GM21381 (cell line): ENCODE results near the gene ARHGAP4.

Experiments
- ATAC-seq: cut with Tn5 transposase; IDR thresholded peaks from one replicate; pipeline ENCODE4 v1.9.1; 2021; ENCODE audit warnings: mild to moderate bottlenecking, moderate library complexity; ENCODE audit not compliant: unreplicated experiment

ARHGAP4 gene

DNA sequence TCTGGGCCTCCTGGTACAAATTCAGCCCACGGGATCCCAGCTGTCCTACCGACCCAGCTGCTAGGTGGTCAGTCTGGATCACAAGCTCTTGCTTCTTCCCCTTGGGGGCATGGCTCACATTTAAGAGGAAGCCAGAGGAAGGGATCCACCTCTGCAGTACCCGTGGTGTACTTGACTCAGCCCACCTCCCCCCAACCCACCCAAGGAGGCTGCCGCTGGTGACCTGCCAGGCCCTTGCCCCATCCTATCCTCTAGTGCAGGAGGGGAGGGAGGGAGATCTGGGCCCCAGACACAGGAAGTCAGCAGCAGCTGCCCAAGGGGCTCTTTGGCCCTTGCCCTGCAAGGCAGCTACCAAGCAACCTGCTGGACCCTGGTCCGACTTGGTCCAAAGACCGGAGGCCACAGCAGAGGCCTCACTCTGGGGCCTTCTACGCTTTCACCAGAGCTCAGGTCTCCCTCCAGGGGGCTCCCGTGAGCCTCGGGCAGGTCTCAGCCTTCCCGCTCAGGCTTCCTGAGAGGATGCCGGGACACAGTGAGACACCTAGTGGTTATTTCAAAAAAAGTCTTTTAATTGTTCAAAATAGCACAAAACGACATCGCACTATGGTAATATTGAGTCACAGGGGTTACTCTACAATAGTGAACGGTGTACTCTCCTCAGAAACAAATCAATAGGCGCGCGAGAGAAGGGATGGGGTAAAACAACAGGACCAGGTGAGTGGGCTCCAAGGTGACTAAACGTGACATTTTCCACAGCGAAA lies 21.1 kb upstream of the ARHGAP4 start:
- peak; percentile 71 for ATAC-seq

DNA sequence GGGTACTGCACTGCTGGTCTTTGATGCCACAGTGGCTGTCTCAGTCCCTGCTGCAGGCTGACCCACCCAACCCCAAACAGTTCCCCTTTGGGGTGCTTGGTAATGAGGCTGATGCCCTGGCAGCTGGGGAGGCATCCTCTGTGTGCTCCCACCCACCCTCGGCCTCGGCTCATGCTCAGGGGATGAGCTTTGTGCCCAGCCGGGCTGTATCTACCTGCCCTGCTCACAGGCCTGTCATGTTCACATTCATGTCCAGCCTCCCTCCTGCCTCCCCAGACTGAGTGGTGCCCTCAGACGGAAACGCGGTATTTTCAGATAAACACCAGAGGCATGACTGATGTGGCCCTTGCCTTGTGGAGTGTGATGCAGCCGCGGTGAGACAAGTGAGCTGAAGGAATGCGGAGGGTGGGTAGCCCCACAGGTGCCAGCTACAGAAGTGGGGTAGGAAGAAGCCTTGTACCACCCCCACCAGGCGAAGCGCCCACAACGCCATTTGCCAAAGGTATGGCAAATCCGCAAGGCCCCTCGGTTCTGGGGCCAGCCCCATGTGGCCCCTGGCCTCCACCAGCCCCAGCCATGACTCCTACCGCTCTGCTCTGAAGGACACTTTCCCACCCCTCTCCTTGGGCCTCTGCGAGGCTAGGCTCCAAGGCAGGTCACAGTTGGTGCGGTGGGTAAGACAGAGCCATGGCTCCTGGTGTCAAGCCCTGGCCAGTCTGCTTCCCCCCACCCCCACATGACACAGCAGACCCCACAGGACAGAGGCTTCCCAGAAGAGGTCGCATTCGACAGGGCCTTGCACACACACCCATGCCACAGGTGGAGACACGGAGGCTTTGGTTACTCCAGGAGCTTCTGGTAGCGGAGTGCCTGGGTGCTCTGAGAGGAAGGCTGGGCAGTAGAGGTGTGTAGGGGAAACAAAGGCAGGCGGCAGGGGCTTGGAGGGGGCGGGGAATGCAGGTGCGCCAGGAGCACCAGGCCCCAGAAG lies 20.2 kb upstream of the ARHGAP4 start:
- ATAC-seq = no peak

DNA sequence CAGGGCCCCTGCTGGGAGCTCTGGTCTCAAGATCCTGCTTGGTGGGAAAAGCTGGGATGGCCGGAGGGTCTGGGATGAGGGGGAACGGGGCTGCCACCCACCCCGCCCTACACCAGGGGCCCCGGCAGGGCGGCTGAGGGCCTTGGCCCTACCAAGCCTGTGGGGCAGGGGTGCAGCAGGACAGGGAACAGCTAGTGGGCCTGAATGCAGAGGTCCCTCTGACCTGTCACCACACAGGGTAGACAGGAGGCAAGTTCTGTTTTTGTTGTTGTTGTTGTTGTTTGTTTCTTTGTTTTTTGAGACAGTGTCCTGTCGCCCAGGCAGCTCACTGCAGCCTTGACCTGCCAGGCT lies 18.7 kb upstream of the ARHGAP4 start:
- ATAC-seq = no peak

DNA sequence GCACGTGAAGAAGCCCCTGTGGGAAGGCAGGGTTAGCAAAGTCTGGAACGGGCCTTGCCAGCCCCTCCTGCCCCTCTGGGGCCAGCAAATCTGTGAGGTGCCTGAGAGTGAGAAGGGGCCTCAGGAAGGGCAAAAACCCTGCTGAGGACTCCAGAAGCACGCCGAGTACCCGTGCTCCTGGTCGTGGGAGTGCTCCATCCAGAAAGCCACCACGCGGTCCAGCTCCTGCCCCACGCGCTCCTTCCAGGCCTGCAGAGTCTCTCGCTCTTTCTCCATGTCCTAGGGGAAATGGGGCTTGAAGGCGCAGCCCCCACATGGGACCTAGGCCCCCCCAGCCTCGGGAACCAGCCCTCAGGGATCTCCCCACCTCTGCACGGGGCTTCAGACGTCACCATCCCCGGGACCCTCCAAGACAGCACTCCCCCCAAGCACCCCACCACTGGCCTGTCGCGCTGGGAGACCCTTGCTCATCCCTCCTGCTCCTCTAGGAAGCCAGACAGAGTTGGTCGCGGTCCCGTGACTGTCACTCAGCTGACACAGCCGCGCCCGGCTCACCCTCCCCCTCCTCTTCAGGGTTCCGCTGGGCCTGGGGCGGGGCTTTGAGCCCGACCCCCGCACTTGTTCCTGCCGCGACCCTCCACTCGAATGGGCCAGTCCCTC lies 18.2 kb upstream of the ARHGAP4 start, which contains the start of gene RENBP:
RENBP (minus strand) TSS at position 504 of the 660 bp plus-strand sequence; CDS start at position 471, 33 bp downstream.
- ATAC-seq = no peak

DNA sequence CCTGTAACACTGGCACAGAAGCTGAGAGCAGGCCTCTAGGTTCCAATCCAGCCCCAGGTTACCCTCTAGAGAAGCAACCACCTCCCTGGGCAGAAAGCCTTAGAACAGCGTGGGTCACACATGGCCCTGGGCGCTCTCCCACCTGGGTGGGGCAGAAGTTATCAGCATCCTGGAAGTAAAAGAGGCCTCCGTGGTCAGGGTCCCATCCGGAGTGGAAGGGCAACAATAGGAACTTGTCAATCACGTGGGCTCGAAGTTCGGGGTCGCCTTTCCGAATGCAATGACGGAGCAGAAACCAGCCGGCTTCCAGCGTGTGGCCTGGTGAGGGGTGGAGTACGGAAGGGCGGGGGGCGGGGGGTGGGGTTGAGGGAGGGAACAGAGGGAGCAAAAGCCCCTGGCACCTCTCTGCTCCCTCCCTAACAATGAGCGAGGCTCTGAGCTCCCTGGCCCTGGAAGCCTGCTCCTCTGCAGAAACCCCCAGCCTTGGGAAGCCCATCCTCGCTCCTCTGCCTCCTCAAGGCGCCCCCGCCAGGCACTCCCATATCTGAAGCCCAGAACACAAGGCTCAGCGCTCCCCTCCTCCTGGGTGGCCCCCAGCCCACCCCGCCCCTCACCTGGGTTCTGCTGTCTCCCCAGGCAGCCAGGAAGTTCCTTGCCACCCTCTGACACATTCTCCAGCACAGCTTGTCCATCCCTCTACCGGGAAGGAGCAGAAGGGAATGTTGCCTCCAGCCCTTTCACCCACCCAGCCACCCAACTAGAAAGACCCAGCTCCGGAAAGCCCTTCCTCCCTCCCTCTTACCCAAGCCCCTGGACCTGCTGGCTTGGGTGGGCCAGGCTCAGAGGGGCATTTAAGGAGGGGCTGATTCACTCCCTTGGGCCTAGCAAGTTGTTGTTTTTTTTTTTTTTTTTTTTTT lies 15.5 kb upstream of the ARHGAP4 start:
- ATAC-seq = no peak

DNA sequence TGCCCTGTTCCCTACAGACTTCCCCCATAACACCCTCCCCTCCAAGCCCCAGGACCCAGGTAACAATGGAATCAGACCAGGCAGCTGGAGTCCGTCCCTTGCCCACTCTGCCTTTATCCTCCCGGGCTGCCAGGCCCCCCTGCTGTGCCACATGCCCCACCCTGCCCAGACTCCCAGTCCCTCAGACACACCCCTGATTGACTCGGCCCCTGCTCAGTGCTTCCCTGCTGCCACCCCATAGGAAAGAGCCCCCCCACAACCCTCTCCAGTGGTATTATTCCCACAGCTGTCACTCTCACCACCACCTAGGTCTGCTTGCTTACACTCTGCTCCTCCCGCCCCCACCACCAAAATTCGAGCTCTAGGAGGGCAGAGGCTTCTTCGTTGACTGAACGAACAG lies 13.5 kb upstream of the ARHGAP4 start:
- no peak for ATAC-seq

DNA sequence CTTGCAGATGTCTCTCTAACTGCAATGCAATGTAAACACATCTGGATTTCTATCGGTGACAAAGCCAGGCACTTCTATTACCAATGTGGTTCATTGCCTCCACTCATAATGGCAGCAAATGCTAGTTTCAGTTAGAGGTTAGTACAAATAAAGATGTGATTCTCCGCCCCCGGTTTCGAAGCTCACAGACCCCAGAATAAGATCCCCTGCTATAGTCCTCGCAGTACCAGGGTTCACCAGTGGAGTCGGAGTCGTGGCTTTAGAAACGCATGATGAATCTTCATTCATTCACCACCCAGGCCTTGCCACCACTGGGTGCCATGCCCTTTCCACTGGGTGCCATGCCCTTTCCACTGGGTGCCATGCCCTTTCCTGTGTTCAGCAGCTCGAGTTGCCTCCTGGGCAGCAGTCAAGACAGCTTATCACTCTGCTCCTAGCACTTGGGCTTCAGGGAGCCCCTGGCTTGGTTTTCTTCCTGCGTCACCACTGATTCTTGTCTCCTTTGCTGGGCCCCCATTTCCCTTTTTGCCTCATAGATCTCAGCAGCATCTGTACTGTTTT lies 12.2 kb upstream of the ARHGAP4 start:
- no peak for ATAC-seq

DNA sequence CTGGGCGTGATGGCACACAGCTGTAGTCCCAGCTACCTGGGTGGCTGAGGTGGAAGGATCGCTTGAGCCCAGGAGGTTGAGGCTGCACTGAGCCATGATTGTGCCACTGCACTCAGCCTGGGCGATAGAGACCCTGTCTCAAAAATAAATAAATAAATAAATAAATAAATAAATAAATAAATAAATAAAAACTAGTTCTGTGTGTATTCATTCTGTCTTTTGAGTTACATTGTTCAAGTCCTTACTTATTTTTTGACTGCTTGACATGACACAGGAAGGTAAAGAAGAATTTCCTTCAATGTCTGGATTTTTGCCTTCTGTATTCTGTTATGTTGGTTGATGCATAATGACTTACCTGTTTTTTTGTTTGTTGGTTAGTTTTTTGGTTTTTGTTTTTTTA lies 11.0 kb upstream of the ARHGAP4 start:
- ATAC-seq = no peak

DNA sequence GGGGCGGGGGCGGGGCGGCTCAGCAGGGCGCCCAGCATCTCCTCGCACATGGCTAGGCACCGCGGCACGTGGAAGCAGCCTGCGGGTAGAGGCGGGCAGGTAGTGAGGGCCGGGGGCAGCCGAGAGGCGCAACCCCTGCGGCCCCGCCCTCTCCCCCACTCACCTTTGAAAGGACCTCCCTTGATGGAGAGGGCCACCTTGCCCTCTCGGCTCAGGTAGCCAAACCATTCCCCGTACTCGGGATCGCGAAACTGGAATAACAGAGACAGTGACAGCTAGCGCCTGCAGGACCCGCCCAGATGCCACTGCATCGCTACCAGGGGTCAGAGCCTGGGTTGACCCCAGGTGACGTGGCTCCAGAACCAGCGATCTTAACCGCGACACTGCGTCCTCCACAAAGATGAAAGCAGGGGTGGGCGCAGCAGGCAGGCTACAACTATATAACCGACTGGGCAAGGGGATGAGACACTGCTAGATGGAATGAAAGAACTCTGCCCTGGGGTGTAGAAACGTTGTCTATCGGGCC lies 9.3 kb upstream of the ARHGAP4 start:
- no peak for ATAC-seq

DNA sequence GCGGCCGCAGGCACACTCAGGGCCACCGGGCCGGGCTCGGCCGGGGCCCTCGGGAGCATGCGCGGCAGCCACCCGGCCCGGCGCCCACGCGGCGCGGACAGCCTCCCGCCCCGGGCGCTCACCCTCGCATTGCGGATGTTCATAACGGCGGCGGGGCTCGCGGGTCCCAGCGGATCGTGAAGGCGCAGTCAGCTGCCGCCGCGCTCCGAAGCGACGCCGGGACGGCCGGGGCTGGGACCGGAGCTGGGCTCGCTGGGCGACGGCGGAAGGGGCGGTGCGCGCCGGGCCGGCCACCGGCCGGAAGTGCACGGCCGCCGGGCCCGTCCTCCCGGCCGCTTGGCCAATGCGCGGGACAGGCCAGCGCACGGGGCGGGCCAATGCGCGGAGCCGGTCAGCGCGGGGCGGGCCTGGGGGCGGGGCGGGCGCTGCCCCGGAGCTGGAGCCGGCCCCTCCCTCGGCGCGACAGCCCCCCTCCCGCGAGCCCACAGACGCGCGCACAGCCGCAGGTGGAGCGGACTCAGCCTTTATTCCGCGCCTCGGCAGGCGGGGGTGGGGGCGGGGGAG lies 8.8 kb upstream of the ARHGAP4 start, which contains the start of gene NAA10:
NAA10 (minus strand) TSS at position 276 of the 564 bp plus-strand sequence; CDS start at position 143, 133 bp downstream.
- peak; percentile 87 for ATAC-seq

DNA sequence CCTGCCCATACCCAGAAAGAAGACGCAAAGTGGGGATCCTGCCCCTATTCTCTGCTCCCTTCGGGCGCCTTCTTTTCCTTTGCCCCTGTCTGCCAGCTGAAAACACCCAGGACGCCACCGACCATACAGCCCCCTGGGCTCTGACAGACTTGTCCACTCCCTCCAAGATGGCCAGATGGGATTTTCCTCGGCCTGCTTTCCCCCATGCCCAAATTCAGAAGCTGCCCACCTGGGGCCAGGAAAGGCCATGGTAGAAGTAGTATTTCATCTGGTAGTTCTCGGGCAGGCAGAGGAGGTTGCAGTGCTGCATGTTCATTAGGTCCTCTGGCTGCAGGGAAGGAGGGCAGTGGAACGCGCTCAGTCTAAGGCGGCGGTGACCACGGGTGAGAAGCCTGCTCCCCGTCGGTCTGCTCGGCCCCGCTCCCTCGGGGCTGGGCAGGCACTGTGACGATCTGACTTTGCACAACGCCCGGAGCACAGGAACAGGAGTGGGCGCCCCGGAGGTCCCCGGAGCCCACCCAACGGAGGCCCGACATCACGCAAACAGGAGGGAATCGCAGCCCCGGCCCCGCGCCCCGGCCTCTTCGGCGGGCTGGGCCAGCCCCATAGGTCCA lies 8.2 kb upstream of the ARHGAP4 start:
- ATAC-seq = peak; percentile 18

DNA sequence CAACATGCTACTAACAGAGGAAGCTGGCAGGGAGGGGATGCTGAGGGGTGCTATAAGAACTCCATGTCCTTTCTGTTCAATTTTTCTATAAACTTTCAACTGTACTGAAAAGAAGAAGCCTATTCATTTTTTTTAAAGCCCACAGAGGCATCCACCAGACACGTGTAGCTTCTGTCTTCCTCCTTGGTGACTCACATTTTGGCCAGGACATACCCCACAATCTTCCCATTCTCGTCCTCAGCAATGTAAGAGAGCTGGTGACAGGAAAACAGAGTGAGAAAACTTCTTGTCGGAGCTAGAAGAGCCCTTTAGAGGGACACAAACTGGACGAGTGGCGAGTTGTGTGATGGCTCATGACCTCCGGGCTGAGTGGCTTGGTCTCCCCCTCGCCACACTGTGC lies 7.7 kb upstream of the ARHGAP4 start:
- ATAC-seq = no peak

DNA sequence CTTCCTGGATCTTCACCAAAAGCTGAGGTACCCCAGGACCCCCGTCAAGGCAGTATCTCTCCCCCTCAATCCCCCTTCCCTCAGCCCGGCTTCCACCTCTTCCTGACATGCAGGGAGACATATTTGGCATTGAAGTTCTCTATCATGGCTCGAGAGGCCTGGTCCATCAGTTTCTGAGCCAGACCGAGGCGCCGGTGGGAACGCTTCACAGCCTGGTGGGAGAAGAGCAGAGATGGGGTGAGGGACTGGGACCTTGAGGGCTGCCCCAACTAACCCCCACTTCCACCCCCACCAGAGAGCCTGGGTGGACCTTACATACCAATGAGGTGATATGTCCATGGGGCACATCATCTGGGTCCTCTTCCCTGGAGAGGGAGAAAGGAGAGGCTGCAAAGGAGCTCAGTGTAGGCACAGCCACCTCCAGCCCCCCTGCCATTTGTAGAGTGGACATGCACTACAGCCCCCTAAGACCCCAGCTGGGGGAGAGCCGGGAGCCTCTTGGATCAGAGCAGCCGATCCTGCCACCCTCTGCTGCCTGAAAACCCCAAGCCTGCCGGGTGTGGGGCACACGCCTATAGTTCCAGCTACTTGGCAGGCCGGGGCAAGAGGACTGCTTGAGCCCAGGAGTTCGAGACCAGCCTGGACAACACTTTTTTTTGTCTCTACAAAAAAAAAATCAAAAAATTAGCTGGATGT lies 6.3 kb upstream of the ARHGAP4 start:
- ATAC-seq = no peak

DNA sequence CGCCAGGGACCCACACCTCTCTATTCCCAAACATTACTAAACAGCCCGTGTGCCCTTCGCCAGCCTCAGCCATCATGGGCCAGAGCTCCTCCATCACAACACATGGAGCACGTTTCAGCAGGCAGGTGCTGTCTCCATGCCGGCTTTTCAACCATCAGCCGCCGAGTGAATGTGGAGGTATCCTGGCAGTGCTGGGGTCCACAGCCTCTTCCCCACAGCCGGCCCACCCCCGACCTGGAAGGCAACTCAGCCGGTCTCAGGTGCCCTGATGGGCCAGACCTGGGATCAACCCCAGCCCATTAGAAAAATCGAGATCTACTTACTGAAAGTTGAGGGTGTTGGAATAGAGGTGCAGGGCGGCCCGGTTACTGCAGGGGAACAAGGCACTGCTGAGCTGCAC lies 5.7 kb upstream of the ARHGAP4 start:
- no peak for ATAC-seq

DNA sequence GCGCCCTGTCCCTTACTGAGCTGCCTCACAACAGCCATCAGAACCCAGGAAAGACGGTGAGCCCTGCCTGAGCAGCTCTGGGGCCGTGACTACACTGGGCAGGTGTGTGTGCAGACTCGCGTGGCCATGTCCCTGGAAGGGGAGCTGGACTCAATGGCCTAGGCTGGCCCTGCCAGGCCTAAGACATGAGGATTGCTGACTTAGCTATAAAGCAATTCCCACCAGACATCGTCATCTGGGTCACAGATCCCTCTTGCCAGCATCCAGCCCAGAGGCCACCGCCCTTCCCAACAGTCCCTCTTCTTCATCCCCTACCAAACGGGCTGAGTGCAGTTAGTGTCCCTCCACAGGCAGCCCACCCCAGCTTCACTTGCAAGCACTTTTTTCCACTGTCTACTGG lies 5.1 kb upstream of the ARHGAP4 start:
- no peak for ATAC-seq

DNA sequence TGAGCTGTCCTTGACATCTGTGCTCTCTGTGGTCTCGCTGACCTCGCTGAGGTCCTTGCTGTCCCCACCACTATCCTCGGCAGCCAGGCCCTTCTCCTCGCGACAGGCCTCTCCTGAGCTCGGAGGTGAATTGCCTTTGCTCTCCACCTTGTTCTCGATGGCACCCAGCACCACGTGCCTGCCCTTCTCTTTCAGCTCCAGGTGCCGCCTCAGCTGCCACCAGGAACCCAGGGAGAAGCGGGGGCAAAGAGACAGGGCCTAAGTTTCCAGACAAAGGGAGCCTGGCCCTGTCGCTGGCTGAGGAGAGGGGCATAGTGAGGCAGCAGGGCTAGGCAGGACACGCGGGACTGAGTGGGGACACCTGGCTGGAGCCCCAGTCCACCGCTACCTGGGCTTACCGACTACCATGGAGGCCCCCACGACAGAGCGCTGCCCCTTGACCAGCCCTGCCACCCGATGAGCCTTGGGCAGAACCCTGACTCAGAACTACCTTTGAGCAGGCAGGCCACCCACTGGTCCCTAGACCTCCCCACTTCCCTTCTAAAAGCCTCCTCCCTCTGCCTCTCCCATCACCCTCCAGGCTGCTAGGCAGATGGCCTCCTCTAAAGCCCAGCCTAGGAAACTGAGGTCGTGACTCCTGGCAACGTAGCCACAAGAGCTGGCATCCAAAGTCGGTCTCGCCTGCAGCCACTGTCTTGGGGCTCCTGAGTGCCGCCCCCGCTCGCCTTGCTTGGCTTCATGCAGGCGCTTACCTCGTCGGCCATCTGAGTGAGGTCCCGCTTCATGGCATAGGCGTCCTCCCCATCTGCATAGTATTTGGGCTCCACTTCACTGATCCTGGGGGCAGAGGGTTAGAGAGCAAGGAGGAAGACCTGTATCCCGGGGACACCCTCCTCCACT lies 4.2 kb upstream of the ARHGAP4 start:
- ATAC-seq = no peak

DNA sequence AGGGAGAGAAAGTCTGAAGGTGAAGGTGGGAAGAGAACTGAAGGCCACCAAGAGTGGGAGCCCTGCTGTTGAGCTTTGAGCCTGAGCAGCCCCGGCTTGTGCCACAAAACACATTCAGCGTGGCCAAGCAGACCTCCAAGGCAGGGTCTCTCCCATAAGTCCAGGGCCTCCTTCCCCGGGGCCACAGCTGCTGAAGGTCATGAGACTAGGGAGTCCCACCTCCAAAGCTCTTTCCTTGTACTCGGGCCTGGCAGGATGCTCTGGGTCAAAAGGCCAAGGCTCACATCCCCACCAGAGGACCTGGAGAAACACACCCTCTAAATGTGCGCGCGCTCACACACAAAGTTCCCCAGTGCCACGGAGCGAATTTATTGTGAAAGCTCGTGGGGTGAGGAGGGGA lies 3.5 kb upstream of the ARHGAP4 start:
- ATAC-seq = no peak
